Measurements from ENCODE around the gene CALN1. TPM values are rescaled to one million over a fixed set of nuclear protein-coding genes. Genes with fewer than 3 reads are reported as not detected.

Gene CALN1
- total and polyA plus RNA-seq, 2 of the 8 experiments (the other 6 are each of a cell fraction or from before 2014, with no cell fraction given) = 6.4 to 15.2 TPM

- TF ChIP-seq CHD7 (IDR thresholded peaks at IDR 0.05; ENCODE audit: insufficient replicate concordance, low read length) (no peak), CBX8 (IDR thresholded peaks at IDR 0.05; ENCODE audit: borderline replicate concordance, low read depth, low read length) (no peak), RXRA (IDR thresholded peaks at IDR 0.05; ENCODE audit: insufficient read depth, low read depth, low read length) (no peak), PHF8 (conservative IDR thresholded peaks at IDR 0.05; ENCODE audit: low read depth, low read length) (no peak), CREB1 (IDR thresholded peaks at IDR 0.05) (no peak)
Observed at GRCh38 chr7:71784781-71785180, 627.4 kb downstream of the CALN1 start (continued).

All from H1 (cell line).